Thymus (tissue), 11 donors: ENCODE results near the gene SNRK. TPM values are rescaled to one million over a fixed set of nuclear protein-coding genes. Genes with fewer than 3 reads are reported as not detected.

ENCODE experiments used
- DNase-seq, 9 donors: peaks; one replicate each; pipeline ENCODE4 v3.0.0-alpha.2; 2013; ENCODE audit warnings: low spot score in 9 of 9, low read depth in 6 of 9, missing footprints in 1 of 9
- H3K27ac ChIP-seq, 2 donors: one replicate each; pipeline ENCODE4 v1.5.1; 2013; ENCODE audit warnings: control low read depth in 1 of 2, low read depth in 1 of 2, low read length in 1 of 2, mild to moderate bottlenecking in 1 of 2, moderate library complexity in 1 of 2
- H3K27me3 ChIP-seq, 2 donors: one replicate each; pipeline ENCODE4 v1.5.1; 2013; ENCODE audit warnings: low read length in 1 of 2; ENCODE audit not compliant: control insufficient read depth in 2 of 2, insufficient read depth in 1 of 2
- H3K36me3 ChIP-seq, 2 donors: one replicate each; pipeline ENCODE4 v1.5.1; 2013; ENCODE audit warnings: low read length in 1 of 2, mild to moderate bottlenecking in 1 of 2, moderate library complexity in 1 of 2; ENCODE audit not compliant: control insufficient read depth in 2 of 2, insufficient read depth in 2 of 2
- H3K4me1 ChIP-seq, 2 donors: one replicate each; pipeline ENCODE4 v1.5.1; 2013; ENCODE audit warnings: low read length in 2 of 2; ENCODE audit not compliant: control insufficient read depth in 2 of 2, insufficient read depth in 2 of 2
- H3K4me3 ChIP-seq, 2 donors: one replicate each; pipeline ENCODE4 v1.5.1; 2013; ENCODE audit warnings: low read length in 2 of 2, control low read depth in 1 of 2, mild to moderate bottlenecking in 1 of 2
- H3K9me3 ChIP-seq, 2 donors: one replicate each; pipeline ENCODE4 v1.5.1; 2013; ENCODE audit warnings: low read length in 1 of 2, mild to moderate bottlenecking in 1 of 2; ENCODE audit not compliant: control insufficient read depth in 2 of 2, insufficient read depth in 1 of 2
- WGBS: extraction: QIAGEN DNeasy Blood & Tissue Kit; methylation state at CpG from one replicate; pipeline ENCODE4 v1.1.7; 2013; 5-methylcytosine and 5-hydroxymethylcytosine counted together
- polyA plus RNA-seq: library from polyadenylated mRNA; stranded (reverse); fragments of 200-250 nt; gene quantifications from one replicate; pipeline ENCODE4 v1.2.3, GENCODE V29; 2013
- total RNA-seq: library from RNA; stranded (reverse); fragments of 120-200 nt; gene quantifications from one replicate; pipeline ENCODE4 v1.2.4, GENCODE V29; 2013
- donor health status: healthy.

Gene SNRK
- total and polyA plus RNA-seq, 2 donors, result 33.6 to 48.3 TPM

DNA sequence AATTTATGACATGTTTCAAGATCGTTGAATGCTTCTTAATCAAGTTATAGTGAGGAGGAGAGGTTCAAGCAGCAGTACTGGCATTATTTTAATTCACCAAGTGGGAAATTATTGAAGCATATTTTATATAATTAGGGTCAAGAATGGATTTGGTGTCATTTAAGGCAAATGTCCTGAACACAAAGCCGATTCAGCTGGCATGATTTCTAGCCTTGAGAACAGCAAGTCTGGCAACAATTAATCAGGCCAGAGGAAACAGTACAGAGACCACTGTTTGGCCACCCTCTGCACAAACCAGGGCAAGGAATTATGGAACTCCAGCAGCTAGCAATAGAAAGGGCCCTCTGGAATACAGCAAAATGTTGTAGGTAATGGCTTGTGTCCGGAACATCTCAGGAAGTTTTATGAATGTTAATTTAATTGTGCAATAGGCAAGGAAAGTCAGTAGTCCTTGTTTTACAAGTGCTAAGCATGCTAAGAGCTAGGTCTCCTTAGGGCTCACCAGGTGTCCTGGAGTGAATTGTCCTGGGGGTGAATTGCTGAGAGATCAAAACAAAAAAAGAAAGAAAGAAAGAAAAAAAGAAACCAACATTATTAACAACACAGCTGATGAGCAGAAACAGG is 38.7 kb upstream of the SNRK start:
- Histone ChIP-seq H3K27ac (peak overlapping the region; percentile 0 to 60), H3K4me3 (no peak overlapping the region), H3K4me1 (peaks cover 21 to 25% of the 10 kb centered on the region in 2 donors), H3K9me3 (peaks cover 1 to 2% of the 10 kb centered on the region in 2 donors), H3K36me3 (no peaks in the 10 kb centered on the region), H3K27me3 (no peaks in the 10 kb centered on the region)
- WGBS, result 64% methylated on average over 3 of the region's 3 CpGs
- DNase-seq, result no peak

- Histone ChIP-seq H3K9me3 (no peaks in the 10 kb centered on the region), H3K36me3 (no peaks in the 10 kb centered on the region), H3K4me3 (no peak overlapping the region), H3K27ac (no peak overlapping the region), H3K4me1 (peaks cover 21 to 25% of the 10 kb centered on the region in 2 donors), H3K27me3 (no peaks in the 10 kb centered on the region)
- 87% methylated on average over 2 of the region's 2 CpGs for WGBS
- DNase-seq, result no peak
Measured at GRCh38 chr3:43248185-43248583, 38.2 kb upstream of the SNRK start.

- no peak overlapping the region for H3K27ac ChIP-seq
- 98% methylated on average over 2 of the region's 2 CpGs for WGBS
Measured at GRCh38 chr3:43248973-43249372, 37.4 kb upstream of the SNRK start.

DNA sequence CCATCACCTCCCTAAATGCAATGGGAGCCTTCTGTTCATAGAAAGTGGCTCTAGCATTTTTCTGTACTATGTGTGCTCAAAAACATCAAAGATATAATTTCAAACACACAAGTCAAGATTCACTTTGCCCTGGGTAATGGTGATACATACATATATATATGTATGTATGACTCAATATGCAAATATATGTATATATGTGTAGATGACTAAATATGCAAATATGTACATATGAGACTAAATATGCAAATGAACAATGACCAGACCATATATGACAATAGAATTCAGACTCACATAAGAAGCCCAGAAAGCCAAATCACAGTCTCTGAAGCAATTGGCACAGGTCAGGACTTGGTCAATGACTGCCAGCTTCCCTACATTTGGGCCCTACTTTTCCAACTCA is 36.9 kb upstream of the SNRK start:
- DNase-seq, result no peak
- Histone ChIP-seq H3K4me3 (no peak overlapping the region), H3K4me1 (peaks cover 15 to 17% of the 10 kb centered on the region in 2 donors), H3K27me3 (no peaks in the 10 kb centered on the region), H3K9me3 (no peaks in the 10 kb centered on the region), H3K36me3 (no peaks in the 10 kb centered on the region), H3K27ac (no peak overlapping the region)

More at GRCh38 chr3:43248973-43249372, 37.4 kb upstream of the SNRK start:
- H3K4me1 ChIP-seq, result peaks cover 18 to 20% of the 10 kb centered on the region in 2 donors
- no peak overlapping the region for H3K4me3 ChIP-seq
- no peaks in the 10 kb centered on the region for H3K9me3 ChIP-seq
- DNase-seq, result no peak
- no peaks in the 10 kb centered on the region for H3K36me3 ChIP-seq
- no peaks in the 10 kb centered on the region for H3K27me3 ChIP-seq

DNA sequence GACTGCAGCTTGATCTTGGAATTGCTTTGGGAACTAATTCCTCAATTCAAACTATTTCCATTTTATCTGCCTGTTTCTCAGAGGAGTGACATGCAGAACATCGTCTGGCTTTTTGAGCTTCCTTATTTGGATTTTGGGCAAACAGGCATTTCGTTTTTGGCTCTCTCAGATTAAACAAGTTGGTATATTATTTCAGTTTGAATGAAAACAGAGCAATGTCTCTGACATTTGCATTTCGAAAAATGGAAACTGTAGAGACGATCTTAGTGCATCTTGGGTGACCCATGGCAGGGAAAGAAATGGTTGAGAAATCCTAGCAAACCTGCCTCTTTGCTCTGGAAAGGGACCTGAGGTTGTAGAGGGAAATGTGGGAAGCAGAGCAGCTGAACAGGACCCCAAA is 33.0 kb upstream of the SNRK start:
- H3K4me1 ChIP-seq, result peaks cover 0 to 9% of the 10 kb centered on the region in 2 donors
- H3K27me3 ChIP-seq, result no peaks in the 10 kb centered on the region
- 94% methylated on average over 4 of the region's 4 CpGs for WGBS
- H3K9me3 ChIP-seq, result no peaks in the 10 kb centered on the region
- DNase-seq, result no peak
- H3K36me3 ChIP-seq, result no peaks in the 10 kb centered on the region
- H3K27ac ChIP-seq, result no peak overlapping the region
- H3K4me3 ChIP-seq, result no peak overlapping the region

DNA sequence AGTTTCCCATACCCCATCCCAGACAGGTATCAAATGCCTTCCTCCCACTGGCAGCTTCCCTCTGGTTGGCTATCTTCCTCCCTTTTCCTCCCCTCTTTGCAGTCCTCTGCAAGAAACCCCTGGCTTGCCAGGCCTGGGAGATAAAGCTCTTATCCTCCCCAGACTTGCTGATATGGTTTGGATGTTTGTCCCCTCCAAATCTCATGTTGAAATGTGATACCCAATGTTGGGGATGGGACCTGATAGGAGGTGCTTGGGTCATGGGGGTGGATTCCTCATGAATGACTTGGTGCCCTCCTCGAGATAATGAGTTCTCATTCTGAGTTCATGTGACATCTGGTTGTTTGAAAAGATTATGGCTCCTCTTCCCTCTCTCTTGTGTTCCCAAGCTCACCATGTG is 32.2 kb upstream of the SNRK start:
- H3K36me3 ChIP-seq, result no peaks in the 10 kb centered on the region
- no peaks in the 10 kb centered on the region for H3K9me3 ChIP-seq
- H3K4me1 ChIP-seq, result peaks cover 0 to 9% of the 10 kb centered on the region in 2 donors
- H3K27me3 ChIP-seq, result no peaks in the 10 kb centered on the region
- no peak for DNase-seq
- WGBS, result 97% methylated on average over 1 of the region's 1 CpG
- no peak overlapping the region for H3K4me3 ChIP-seq
- no peak overlapping the region for H3K27ac ChIP-seq

GRCh38 chr3:43255662-43256061 is 30.7 kb upstream of the SNRK start:
- Histone ChIP-seq H3K4me3 (no peak overlapping the region), H3K4me1 (peaks cover 0 to 9% of the 10 kb centered on the region in 2 donors), H3K27me3 (no peaks in the 10 kb centered on the region), H3K27ac (no peak overlapping the region), H3K9me3 (no peaks in the 10 kb centered on the region), H3K36me3 (no peaks in the 10 kb centered on the region)
- no peak for DNase-seq
- WGBS, result 65% methylated on average over 2 of the region's 2 CpGs

GRCh38 chr3:43256714-43257461 is 29.5 kb upstream of the SNRK start:
- Histone ChIP-seq H3K4me3 (no peak overlapping the region), H3K27me3 (no peaks in the 10 kb centered on the region), H3K27ac (no peak overlapping the region), H3K9me3 (no peaks in the 10 kb centered on the region), H3K36me3 (no peaks in the 10 kb centered on the region), H3K4me1 (peaks cover 0 to 9% of the 10 kb centered on the region in 2 donors)
- no peak for DNase-seq
- 95% methylated on average over 1 of the region's 1 CpG for WGBS

DNA sequence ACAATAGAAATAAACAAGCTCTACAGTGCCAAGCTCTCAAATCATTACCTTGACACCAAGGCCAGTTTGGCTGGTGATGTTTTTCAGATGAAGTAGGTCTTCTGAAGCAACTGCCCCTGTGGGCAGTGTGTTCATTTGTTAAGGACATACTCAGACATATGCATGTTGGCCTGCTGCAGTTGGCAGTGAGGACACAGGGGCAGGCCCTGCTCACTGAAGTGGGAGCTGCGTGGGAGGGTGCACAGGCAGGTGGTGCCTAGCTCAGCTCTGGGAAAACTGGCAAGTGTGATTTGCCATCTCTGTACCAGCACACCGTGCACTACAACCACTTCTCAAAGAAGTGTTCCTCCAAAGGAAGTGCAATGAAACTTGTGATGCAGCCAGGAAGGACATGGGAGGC is 28.5 kb upstream of the SNRK start:
- Histone ChIP-seq H3K4me1 (peaks cover 0 to 9% of the 10 kb centered on the region in 2 donors), H3K9me3 (no peaks in the 10 kb centered on the region), H3K4me3 (no peak overlapping the region), H3K36me3 (no peaks in the 10 kb centered on the region), H3K27me3 (no peaks in the 10 kb centered on the region), H3K27ac (no peak overlapping the region)
- no peak for DNase-seq
- WGBS, result 65% methylated on average over 2 of the region's 2 CpGs
